ENCODE results near the gene RBM12. TPM values are rescaled to one million over a fixed set of nuclear protein-coding genes. Genes with fewer than 3 reads are reported as not detected.
"Not testable (repeated sequence)": the region's sequence is repeated elsewhere in the genome, so short reads cannot be mapped to it uniquely, and the experiment has no call there.

Gene RBM12
- total RNA-seq, 1 experiment from 2014 or later = 78.5 TPM

- peaks cover 42% of the 10 kb centered on the region for H4K20me1 ChIP-seq (ENCODE audit: insufficient read depth, low read depth, low read length)
- H3K36me3 ChIP-seq (ENCODE audit: insufficient read depth, low read length) = peaks cover 87% of the 10 kb centered on the region
- not testable (repeated sequence) for H3K4me2 ChIP-seq (ENCODE audit: low read depth, low read length, poor library complexity, severe bottlenecking); H2AFZ ChIP-seq (ENCODE audit: low read length); H3K9me2 ChIP-seq (replicated peaks; ENCODE audit: insufficient read depth, low read length); DNase-seq; H3K9ac ChIP-seq (ENCODE audit: low read length); H3K27me3 ChIP-seq (ENCODE audit: low read length); H3K4me3 ChIP-seq (ENCODE audit: low read length); H3K9me3 ChIP-seq (ENCODE audit: low read length); H3K27ac ChIP-seq (ENCODE audit: low read length)
- H3K79me2 ChIP-seq (ENCODE audit: low read length) = peaks cover 42% of the 10 kb centered on the region
- peaks cover 12% of the 10 kb centered on the region; the same call in 1 of the 2 replicates for H3K4me1 ChIP-seq (ENCODE audit: low read length)
Observed at GRCh38 chr20:35706591-35707529, 42.2 kb upstream of the RBM12 start.

GRCh38 chr20:35705894-35706293 lies 41.2 kb upstream of the RBM12 start:
- not testable (repeated sequence) for H3K9me2 ChIP-seq (replicated peaks; ENCODE audit: insufficient read depth, low read length); DNase-seq; H3K27ac ChIP-seq (ENCODE audit: low read length); H2AFZ ChIP-seq (ENCODE audit: low read length); H3K4me2 ChIP-seq (ENCODE audit: low read depth, low read length, poor library complexity, severe bottlenecking); H3K4me3 ChIP-seq (ENCODE audit: low read length); H3K9me3 ChIP-seq (ENCODE audit: low read length); H3K9ac ChIP-seq (ENCODE audit: low read length); H3K27me3 ChIP-seq (ENCODE audit: low read length)
- Histone ChIP-seq H4K20me1 (ENCODE audit: insufficient read depth, low read depth, low read length) (peaks cover 33% of the 10 kb centered on the region), H3K4me1 (ENCODE audit: low read length) (peaks cover 13% of the 10 kb centered on the region), H3K36me3 (ENCODE audit: insufficient read depth, low read length) (peaks cover 77% of the 10 kb centered on the region), H3K79me2 (ENCODE audit: low read length) (peaks cover 33% of the 10 kb centered on the region)

GRCh38 chr20:35704514-35705261 lies 40.0 kb upstream of the RBM12 start:
- H3K9ac ChIP-seq (ENCODE audit: low read length) = no peak overlapping the region
- no peaks in the 10 kb centered on the region for H3K9me3 ChIP-seq (ENCODE audit: low read length)
- H3K79me2 ChIP-seq (ENCODE audit: low read length) = peaks cover 23% of the 10 kb centered on the region
- H4K20me1 ChIP-seq (ENCODE audit: insufficient read depth, low read depth, low read length) = peaks cover 23% of the 10 kb centered on the region; the same call in 1 of the 2 replicates
- DNase-seq = no peak
- no peak overlapping the region for H2AFZ ChIP-seq (ENCODE audit: low read length)
- no peak overlapping the region for H3K4me3 ChIP-seq (ENCODE audit: low read length)
- H3K9me2 ChIP-seq (replicated peaks; ENCODE audit: insufficient read depth, low read length) = no peaks in the 10 kb centered on the region
- peaks cover 65% of the 10 kb centered on the region for H3K36me3 ChIP-seq (ENCODE audit: insufficient read depth, low read length)
- H3K27ac ChIP-seq (ENCODE audit: low read length) = no peak overlapping the region
- no peak overlapping the region for H3K4me2 ChIP-seq (ENCODE audit: low read depth, low read length, poor library complexity, severe bottlenecking)
- H3K27me3 ChIP-seq (ENCODE audit: low read length) = no peaks in the 10 kb centered on the region
- H3K4me1 ChIP-seq (ENCODE audit: low read length) = peaks cover 23% of the 10 kb centered on the region

DNA sequence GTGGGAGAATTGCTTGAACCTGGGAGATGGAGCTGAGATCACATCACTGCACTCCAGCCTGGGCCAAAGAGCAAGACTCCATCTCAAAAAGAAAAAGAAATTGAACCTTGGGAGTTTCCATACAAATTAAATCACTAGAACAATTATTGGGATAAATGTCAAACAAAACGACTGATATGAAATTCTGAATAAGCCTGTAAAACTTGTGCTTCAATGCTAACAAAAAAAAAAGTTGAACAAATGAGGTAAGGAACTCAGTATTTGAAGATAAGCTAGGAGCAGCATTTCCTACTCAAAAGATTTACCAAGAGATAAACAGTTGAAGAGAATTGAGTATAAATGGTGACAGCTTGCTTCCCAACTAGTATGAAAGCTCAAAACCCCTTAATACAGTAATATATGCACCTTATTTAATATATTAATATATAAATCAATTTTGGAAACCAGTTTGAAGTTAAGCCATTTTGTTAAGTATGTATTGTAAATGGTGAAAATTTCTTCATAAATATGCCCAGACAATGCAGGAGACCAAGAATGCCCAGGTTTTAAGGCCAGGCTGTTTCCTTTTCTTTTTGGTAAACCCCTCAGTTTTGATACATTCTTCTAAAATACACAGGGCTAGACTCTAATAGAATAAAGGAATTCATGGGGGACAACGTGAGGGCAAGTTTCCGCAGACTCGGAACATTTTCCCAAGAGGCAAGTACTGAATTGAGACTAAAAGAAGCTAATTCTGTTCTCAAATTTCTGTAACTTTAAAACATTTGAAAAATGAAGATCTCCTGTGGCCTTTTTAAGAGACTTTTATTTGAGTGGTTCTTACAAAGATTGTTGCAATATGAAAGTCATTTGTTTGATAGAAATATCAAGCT lies 38.4 kb upstream of the RBM12 start:
- Histone ChIP-seq H3K9me3 (ENCODE audit: low read length) (no peaks in the 10 kb centered on the region), H2AFZ (ENCODE audit: low read length) (no peak overlapping the region), H3K4me3 (ENCODE audit: low read length) (no peak overlapping the region), H3K9me2 (replicated peaks; ENCODE audit: insufficient read depth, low read length) (no peaks in the 10 kb centered on the region), H3K27me3 (ENCODE audit: low read length) (no peaks in the 10 kb centered on the region), H3K79me2 (ENCODE audit: low read length) (peaks cover 19% of the 10 kb centered on the region), H4K20me1 (ENCODE audit: insufficient read depth, low read depth, low read length) (peaks cover 10% of the 10 kb centered on the region; the same call in 1 of the 2 replicates), H3K4me1 (ENCODE audit: low read length) (peaks cover 27% of the 10 kb centered on the region), H3K27ac (ENCODE audit: low read length) (no peak overlapping the region), H3K4me2 (ENCODE audit: low read depth, low read length, poor library complexity, severe bottlenecking) (no peak overlapping the region), H3K36me3 (ENCODE audit: insufficient read depth, low read length) (peaks cover 49% of the 10 kb centered on the region), H3K9ac (ENCODE audit: low read length) (no peak overlapping the region)
- no peak for DNase-seq

DNA sequence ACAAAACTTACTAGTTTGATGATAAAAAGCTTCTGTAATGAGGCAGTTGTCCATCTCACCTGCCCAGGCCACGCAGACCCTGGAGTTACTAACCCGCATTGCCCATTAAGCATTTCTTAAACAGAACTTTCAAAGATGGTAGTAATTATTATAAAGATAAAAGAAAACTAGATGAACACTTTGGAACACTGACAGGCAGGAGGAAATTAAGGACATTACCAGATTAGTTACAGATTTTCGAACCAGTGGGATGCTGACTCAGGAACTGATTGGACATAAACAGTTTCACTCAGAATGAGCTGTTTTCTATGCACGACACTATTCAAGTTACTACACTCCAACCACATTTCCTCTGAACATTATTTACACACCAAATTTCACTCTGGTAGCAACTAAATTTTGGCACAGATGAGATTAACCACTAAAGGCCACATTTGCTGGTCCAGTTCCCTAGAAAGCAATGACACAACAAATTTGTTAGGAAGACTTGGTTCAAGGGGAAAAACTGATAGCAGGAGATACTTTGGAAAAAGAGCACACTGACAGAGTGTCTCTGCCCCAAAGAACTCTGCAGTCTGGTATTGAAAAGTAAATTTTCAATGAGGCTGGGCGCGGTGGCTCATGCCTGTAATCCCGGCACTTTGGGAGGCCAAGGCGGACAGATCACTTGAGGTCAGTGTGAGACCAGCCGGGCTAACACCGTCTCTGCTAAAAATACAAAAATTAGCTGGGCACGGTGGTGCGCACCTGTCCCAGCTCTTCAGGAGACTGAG lies 37.5 kb upstream of the RBM12 start:
- no peaks in the 10 kb centered on the region for H3K27me3 ChIP-seq (ENCODE audit: low read length)
- peaks cover 8% of the 10 kb centered on the region; the same call in 1 of the 2 replicates for H4K20me1 ChIP-seq (ENCODE audit: insufficient read depth, low read depth, low read length)
- peak; percentile 48 for DNase-seq
- peak overlapping the region; percentile 11 for H3K4me2 ChIP-seq (ENCODE audit: low read depth, low read length, poor library complexity, severe bottlenecking)
- no peaks in the 10 kb centered on the region for H3K9me3 ChIP-seq (ENCODE audit: low read length)
- no peak overlapping the region for H2AFZ ChIP-seq (ENCODE audit: low read length)
- H3K9me2 ChIP-seq (replicated peaks; ENCODE audit: insufficient read depth, low read length) = no peaks in the 10 kb centered on the region
- H3K4me3 ChIP-seq (ENCODE audit: low read length) = no peak overlapping the region
- peaks cover 23% of the 10 kb centered on the region for H3K79me2 ChIP-seq (ENCODE audit: low read length)
- peak overlapping the region; percentile 20; the same call in 1 of the 2 replicates for H3K27ac ChIP-seq (ENCODE audit: low read length)
- no peak overlapping the region for H3K9ac ChIP-seq (ENCODE audit: low read length)
- peaks cover 42% of the 10 kb centered on the region for H3K36me3 ChIP-seq (ENCODE audit: insufficient read depth, low read length)
- peaks cover 35% of the 10 kb centered on the region for H3K4me1 ChIP-seq (ENCODE audit: low read length)

DNA sequence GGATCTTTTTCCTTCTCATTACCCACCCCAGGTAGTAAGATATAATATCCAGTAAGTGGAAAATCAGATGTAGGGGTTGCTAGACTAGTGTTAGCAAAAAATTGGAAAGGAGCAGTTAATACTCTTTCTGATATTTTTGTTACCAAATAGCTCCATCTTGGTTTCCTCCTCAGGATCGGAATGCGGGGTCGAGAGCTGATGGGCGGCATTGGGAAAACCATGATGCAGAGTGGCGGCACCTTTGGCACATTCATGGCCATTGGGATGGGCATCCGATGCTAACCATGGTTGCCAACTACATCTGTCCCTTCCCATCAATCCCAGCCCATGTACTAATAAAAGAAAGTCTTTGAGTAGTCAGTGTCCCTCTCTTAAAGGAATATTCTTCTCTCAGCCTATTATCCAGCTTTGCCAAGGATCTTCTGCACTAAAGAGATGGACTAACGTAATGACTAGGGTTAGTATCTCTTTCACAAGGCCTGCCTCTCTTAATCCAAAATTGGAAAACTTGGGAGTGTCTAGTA lies 36.0 kb upstream of the RBM12 start:
- Histone ChIP-seq H3K79me2 (ENCODE audit: low read length) (peaks cover 30% of the 10 kb centered on the region), H3K27me3 (ENCODE audit: low read length) (no peaks in the 10 kb centered on the region), H3K4me1 (ENCODE audit: low read length) (peaks cover 37% of the 10 kb centered on the region), H3K9ac (ENCODE audit: low read length) (peak overlapping the region; percentile 94), H3K36me3 (ENCODE audit: insufficient read depth, low read length) (peaks cover 30% of the 10 kb centered on the region), H3K4me3 (ENCODE audit: low read length) (peak overlapping the region; percentile 94), H3K4me2 (ENCODE audit: low read depth, low read length, poor library complexity, severe bottlenecking) (peak overlapping the region; percentile 79), H4K20me1 (ENCODE audit: insufficient read depth, low read depth, low read length) (peaks cover 4% of the 10 kb centered on the region; the same call in 1 of the 2 replicates), H2AFZ (ENCODE audit: low read length) (no peak overlapping the region), H3K9me2 (replicated peaks; ENCODE audit: insufficient read depth, low read length) (no peaks in the 10 kb centered on the region), H3K9me3 (ENCODE audit: low read length) (no peaks in the 10 kb centered on the region), H3K27ac (ENCODE audit: low read length) (peak overlapping the region; percentile 74)
- no peak for DNase-seq

GRCh38 chr20:35699957-35700624 lies 35.4 kb upstream of the RBM12 start:
- H3K4me1 ChIP-seq (ENCODE audit: low read length) = peaks cover 37% of the 10 kb centered on the region
- H3K36me3 ChIP-seq (ENCODE audit: insufficient read depth, low read length) = peaks cover 28% of the 10 kb centered on the region
- peak; percentile 54 for DNase-seq
- H3K9me2 ChIP-seq (replicated peaks; ENCODE audit: insufficient read depth, low read length) = no peaks in the 10 kb centered on the region
- no peak overlapping the region for H2AFZ ChIP-seq (ENCODE audit: low read length)
- H3K4me2 ChIP-seq (ENCODE audit: low read depth, low read length, poor library complexity, severe bottlenecking) = peak overlapping the region; percentile 79
- H3K4me3 ChIP-seq (ENCODE audit: low read length) = peak overlapping the region; percentile 94
- peak overlapping the region; percentile 94 for H3K9ac ChIP-seq (ENCODE audit: low read length)
- peak overlapping the region; percentile 74 for H3K27ac ChIP-seq (ENCODE audit: low read length)
- peaks cover 34% of the 10 kb centered on the region for H3K79me2 ChIP-seq (ENCODE audit: low read length)
- no peaks in the 10 kb centered on the region for H3K27me3 ChIP-seq (ENCODE audit: low read length)
- H3K9me3 ChIP-seq (ENCODE audit: low read length) = no peaks in the 10 kb centered on the region
- H4K20me1 ChIP-seq (ENCODE audit: insufficient read depth, low read depth, low read length) = no peaks in the 10 kb centered on the region; the same call in 1 of the 2 replicates
